ENCODE measurements around the gene GNA12.

DNA sequence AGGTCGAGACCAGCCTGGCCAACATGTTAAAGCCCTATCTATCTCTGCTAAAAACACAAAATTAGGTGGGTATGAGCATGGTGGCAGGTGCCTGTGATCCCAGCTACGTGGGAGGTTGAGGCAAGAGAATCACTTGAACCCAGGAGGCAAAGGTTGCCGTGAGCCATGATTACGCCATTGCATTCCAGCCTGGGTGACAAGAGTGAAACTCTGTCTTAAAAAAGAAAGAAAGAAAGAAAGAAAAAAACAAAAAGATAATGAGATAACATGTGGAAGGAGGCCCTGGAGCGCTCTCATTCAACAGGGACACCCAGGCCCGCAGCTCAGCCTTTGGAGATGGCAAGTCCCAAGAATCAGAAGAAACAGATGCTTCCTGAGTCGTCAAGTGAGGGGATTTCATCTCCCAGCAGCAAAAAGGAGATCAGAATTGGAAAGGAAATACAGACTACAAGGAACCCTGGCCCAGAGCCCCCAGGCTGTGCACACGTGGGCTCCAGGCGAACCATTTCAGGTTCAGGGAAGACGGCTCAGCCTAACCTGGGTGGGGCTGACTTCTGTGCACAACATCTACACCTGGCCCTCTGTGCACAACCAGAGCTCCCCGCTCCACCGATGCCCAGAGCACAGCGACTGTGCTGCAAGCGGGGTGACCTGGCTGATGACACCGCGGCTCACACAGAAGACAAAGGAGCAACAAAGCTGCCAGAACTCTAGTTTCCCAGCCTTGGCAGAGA is 33.3 kb downstream of the GNA12 start:
- TF ChIP-seq, protein P1, sequence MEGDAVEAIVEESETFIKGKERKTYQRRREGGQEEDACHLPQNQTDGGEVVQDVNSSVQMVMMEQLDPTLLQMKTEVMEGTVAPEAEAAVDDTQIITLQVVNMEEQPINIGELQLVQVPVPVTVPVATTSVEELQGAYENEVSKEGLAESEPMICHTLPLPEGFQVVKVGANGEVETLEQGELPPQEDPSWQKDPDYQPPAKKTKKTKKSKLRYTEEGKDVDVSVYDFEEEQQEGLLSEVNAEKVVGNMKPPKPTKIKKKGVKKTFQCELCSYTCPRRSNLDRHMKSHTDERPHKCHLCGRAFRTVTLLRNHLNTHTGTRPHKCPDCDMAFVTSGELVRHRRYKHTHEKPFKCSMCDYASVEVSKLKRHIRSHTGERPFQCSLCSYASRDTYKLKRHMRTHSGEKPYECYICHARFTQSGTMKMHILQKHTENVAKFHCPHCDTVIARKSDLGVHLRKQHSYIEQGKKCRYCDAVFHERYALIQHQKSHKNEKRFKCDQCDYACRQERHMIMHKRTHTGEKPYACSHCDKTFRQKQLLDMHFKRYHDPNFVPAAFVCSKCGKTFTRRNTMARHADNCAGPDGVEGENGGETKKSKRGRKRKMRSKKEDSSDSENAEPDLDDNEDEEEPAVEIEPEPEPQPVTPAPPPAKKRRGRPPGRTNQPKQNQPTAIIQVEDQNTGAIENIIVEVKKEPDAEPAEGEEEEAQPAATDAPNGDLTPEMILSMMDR (IDR thresholded peaks at IDR 0.05; ENCODE audit: insufficient read depth, low read length, poor library complexity, severe bottlenecking): no peak
- TF ChIP-seq EZH2phosphoT487 (conservative IDR thresholded peaks at IDR 0.05; ENCODE audit: low read length): no peak

All from SU-DHL-6 (cell line).